Measurements from ENCODE around the gene SAMSN1. TPM values are rescaled to one million over a fixed set of nuclear protein-coding genes. Genes with fewer than 3 reads are reported as not detected.

Gene SAMSN1
- total RNA-seq, 2 experiments from 2014 or later, result 2.8 TPM; not detected in 1

DNA sequence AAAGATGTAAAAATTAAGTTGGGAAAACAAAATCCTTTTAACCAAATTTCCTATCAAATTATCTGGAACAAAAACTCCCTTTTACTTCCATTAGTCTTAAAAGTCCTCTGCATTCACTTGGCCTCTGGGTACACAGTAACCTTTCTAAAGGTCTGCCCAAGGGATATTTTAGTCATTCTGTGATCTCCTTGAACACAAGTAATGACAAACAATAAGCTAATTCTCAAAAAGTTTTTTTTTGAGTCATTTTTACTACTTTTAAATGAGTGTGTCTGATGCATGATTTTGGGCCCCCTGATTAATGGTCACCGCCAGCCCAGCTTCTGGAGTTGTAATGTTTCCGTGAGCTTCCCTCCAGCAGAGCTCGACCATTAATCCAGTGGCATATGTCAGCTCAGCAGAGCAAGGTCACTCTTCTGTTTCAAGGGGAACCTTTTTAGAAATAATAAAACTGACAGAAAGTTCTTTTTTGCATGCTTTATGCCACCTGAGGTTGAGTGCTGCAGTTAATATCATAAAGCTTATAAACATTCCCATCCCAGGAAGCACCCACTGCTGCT lies 14.3 kb downstream of the SAMSN1 start:
- no peaks in the 10 kb centered on the region for H3K79me2 ChIP-seq (ENCODE audit: insufficient read depth, low read depth, low read length)
- CTCF ChIA-PET (ENCODE audit: unreplicated experiment), result interaction anchor here (0.6 kb wide), 1 partner anchor 51 kb away, joined by 3 read pairs; no protein-coding TSS in a partner anchor
- H3K4me3 ChIP-seq (ENCODE audit: low read depth, low read length, poor library complexity, severe bottlenecking), result no peak overlapping the region
- H3K36me3 ChIP-seq (ENCODE audit: insufficient read depth, low read length), result no peaks in the 10 kb centered on the region
- TF ChIP-seq, protein P1, sequence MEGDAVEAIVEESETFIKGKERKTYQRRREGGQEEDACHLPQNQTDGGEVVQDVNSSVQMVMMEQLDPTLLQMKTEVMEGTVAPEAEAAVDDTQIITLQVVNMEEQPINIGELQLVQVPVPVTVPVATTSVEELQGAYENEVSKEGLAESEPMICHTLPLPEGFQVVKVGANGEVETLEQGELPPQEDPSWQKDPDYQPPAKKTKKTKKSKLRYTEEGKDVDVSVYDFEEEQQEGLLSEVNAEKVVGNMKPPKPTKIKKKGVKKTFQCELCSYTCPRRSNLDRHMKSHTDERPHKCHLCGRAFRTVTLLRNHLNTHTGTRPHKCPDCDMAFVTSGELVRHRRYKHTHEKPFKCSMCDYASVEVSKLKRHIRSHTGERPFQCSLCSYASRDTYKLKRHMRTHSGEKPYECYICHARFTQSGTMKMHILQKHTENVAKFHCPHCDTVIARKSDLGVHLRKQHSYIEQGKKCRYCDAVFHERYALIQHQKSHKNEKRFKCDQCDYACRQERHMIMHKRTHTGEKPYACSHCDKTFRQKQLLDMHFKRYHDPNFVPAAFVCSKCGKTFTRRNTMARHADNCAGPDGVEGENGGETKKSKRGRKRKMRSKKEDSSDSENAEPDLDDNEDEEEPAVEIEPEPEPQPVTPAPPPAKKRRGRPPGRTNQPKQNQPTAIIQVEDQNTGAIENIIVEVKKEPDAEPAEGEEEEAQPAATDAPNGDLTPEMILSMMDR (conservative IDR thresholded peaks at IDR 0.05; ENCODE audit: low read length), result no peak
- no peak for TF ChIP-seq EZH2phosphoT487 (IDR thresholded peaks at IDR 0.05; ENCODE audit: borderline replicate concordance, low read depth, low read length)
- intact Hi-C loops (cut with micrococcal nuclease; ENCODE audit: unreplicated experiment), result no loop called here
- POLR2A ChIA-PET, result interaction anchor here (0.7 to 2.3 kb wide), 6 partner anchors 9 to 200 kb away, joined by 3 to 10 read pairs (median 5); no protein-coding TSS in a partner anchor
- no peak overlapping the region for H3K27ac ChIP-seq (ENCODE audit: low read depth, low read length, poor library complexity, severe bottlenecking)
- H4K20me1 ChIP-seq (ENCODE audit: insufficient read depth, low read length), result no peaks in the 10 kb centered on the region
- DNase-seq (ENCODE audit: low spot score), result no peak
- no TSS peak for BruUV-seq (replicated peaks)
- H2AFZ ChIP-seq (ENCODE audit: low read length), result no peak overlapping the region
- no peaks in the 10 kb centered on the region for H3K9me3 ChIP-seq (ENCODE audit: low read length)
- H3K9me2 ChIP-seq (ENCODE audit: insufficient read depth, low read length), result no peaks in the 10 kb centered on the region
- H3K4me1 ChIP-seq (ENCODE audit: insufficient read depth, low read length, poor library complexity, severe bottlenecking), result no peaks in the 10 kb centered on the region
- H3K4me2 ChIP-seq (ENCODE audit: low read length), result no peak overlapping the region

DNA sequence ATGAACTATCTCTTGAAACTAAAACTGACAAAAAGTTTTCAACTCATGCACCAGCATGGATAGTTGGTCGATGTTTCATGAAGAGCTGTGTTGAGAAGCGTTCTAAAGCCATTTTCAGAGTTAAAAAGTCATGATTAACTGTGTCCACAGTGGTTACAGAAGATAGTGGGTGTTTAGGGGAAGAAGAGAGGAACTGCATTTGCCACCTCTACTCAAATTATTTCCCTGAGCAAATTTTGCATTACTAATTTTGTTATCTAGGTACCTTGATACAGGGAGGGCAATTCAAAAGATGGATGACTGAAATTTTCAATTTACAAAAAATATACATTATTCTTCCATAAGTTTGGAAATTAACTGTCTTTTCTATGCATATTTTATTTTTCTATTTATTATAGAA lies 15.5 kb downstream of the SAMSN1 start:
- H3K27ac ChIP-seq (ENCODE audit: low read depth, low read length, poor library complexity, severe bottlenecking), result no peak overlapping the region
- H3K4me3 ChIP-seq (ENCODE audit: low read depth, low read length, poor library complexity, severe bottlenecking), result no peak overlapping the region
- ChIA-PET CTCF (ENCODE audit: unreplicated experiment) (no interaction called here), POLR2A (interaction anchor here (0.7 to 2.3 kb wide), 4 partner anchors 8 to 15 kb away, joined by 4 to 10 read pairs (median 6); no protein-coding TSS in a partner anchor)
- no peaks in the 10 kb centered on the region for H3K36me3 ChIP-seq (ENCODE audit: insufficient read depth, low read length)
- intact Hi-C loops (cut with micrococcal nuclease; ENCODE audit: unreplicated experiment), result no loop called here
- BruUV-seq (replicated peaks), result no TSS peak
- no peaks in the 10 kb centered on the region for H3K9me3 ChIP-seq (ENCODE audit: low read length)
- no peak overlapping the region for H2AFZ ChIP-seq (ENCODE audit: low read length)
- no peak overlapping the region for H3K4me2 ChIP-seq (ENCODE audit: low read length)
- H3K79me2 ChIP-seq (ENCODE audit: insufficient read depth, low read depth, low read length), result no peaks in the 10 kb centered on the region
- H3K4me1 ChIP-seq (ENCODE audit: insufficient read depth, low read length, poor library complexity, severe bottlenecking), result no peaks in the 10 kb centered on the region
- no peaks in the 10 kb centered on the region for H4K20me1 ChIP-seq (ENCODE audit: insufficient read depth, low read length)
- H3K9me2 ChIP-seq (ENCODE audit: insufficient read depth, low read length), result no peaks in the 10 kb centered on the region
- no peak for DNase-seq (ENCODE audit: low spot score)
- TF ChIP-seq, protein P1 (conservative IDR thresholded peaks at IDR 0.05; ENCODE audit: low read length), result no peak
- no peak for TF ChIP-seq EZH2phosphoT487 (IDR thresholded peaks at IDR 0.05; ENCODE audit: borderline replicate concordance, low read depth, low read length)

GRCh38 chr21:14528815-14529214 lies 17.3 kb downstream of the SAMSN1 start:
- H4K20me1 ChIP-seq (ENCODE audit: insufficient read depth, low read length), result no peaks in the 10 kb centered on the region
- TF ChIP-seq, protein P1 (conservative IDR thresholded peaks at IDR 0.05; ENCODE audit: low read length), result no peak
- TF ChIP-seq EZH2phosphoT487 (IDR thresholded peaks at IDR 0.05; ENCODE audit: borderline replicate concordance, low read depth, low read length), result no peak
- POLR2A ChIA-PET, result interaction anchor here (0.7 to 1.3 kb wide), 6 partner anchors 10 to 147 kb away, joined by 3 to 4 read pairs (median 4); no protein-coding TSS in a partner anchor
- CTCF ChIA-PET (ENCODE audit: unreplicated experiment), result no interaction called here
- H3K9me3 ChIP-seq (ENCODE audit: low read length), result no peaks in the 10 kb centered on the region
- no peak for DNase-seq (ENCODE audit: low spot score)
- no peak overlapping the region for H3K27ac ChIP-seq (ENCODE audit: low read depth, low read length, poor library complexity, severe bottlenecking)
- intact Hi-C loops (cut with micrococcal nuclease; ENCODE audit: unreplicated experiment), result loop anchor here (5.0 kb wide), 1 partner anchor 208 kb away; no protein-coding TSS in a partner anchor
- H2AFZ ChIP-seq (ENCODE audit: low read length), result no peak overlapping the region
- H3K36me3 ChIP-seq (ENCODE audit: insufficient read depth, low read length), result no peaks in the 10 kb centered on the region
- no peak overlapping the region for H3K4me3 ChIP-seq (ENCODE audit: low read depth, low read length, poor library complexity, severe bottlenecking)
- no TSS peak for BruUV-seq (replicated peaks)
- no peaks in the 10 kb centered on the region for H3K9me2 ChIP-seq (ENCODE audit: insufficient read depth, low read length)
- H3K79me2 ChIP-seq (ENCODE audit: insufficient read depth, low read depth, low read length), result no peaks in the 10 kb centered on the region
- no peaks in the 10 kb centered on the region for H3K4me1 ChIP-seq (ENCODE audit: insufficient read depth, low read length, poor library complexity, severe bottlenecking)
- no peak overlapping the region for H3K4me2 ChIP-seq (ENCODE audit: low read length)

Data from OCI-LY7 (cell line).